RPMI8226 (cell line): ENCODE data around the gene NXPH2.
"Not testable (repeated sequence)": the region's sequence is repeated elsewhere in the genome, so short reads cannot be mapped to it uniquely, and the experiment has no call there.

Experiments used
- DNase-seq: peaks from one replicate; pipeline ENCODE4 v3.0.0-alpha.2; 2015

The NXPH2 gene

DNA sequence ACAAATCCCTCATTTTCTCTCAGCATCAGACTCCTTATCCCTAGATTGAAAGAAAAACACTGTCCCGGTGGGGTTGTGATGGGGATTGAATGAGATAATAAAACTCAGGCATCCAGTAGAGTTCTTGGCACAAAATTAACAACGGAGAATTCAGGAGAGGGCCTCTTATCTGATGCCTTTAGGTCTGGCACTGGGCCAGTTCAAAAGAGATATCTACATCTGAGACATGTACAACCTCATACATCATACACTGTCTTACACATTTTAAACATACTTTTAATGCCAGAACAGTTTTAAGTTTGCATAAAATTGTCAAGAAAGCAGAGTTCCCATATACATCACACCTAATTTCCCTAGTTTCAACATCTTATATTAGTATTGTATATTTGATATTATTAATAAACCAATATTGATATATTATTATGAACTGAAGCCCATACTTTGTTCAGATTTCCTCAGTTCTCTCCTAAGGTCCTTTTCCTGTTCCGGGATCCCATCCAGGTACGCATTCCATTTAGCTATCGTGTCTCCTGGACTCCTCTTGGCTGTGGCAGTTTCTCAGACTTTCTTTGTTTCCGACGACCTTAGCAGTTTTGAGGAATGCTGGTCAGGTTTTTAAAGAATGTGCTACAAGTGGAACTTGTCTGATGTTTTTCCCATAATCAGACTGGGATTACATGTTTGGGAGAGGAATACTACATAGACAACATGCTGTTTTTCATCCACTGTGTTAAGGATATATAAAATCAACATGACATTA, 27.8 kb downstream of the NXPH2 start:
- no peak for DNase-seq

DNA sequence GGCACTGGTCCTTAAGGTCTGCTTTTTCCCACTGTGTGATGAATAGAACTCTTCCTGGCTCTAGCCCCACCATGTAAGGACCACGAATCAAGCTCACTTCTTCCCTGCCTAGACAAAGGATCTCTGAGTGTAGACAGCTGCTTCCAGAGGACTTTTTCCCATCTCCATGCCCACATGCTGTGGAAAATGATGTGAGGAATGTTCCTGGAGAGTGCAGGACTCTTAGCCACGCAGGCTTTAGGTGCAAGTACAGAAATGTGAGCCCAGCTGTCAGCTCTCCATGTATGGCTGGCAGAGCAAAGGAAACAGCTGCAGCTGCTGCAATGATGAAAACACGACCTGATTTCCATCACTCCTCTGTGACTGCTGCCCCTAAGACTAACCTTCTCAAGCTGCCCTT, 35.5 kb downstream of the NXPH2 start:
- DNase-seq: no peak

DNA sequence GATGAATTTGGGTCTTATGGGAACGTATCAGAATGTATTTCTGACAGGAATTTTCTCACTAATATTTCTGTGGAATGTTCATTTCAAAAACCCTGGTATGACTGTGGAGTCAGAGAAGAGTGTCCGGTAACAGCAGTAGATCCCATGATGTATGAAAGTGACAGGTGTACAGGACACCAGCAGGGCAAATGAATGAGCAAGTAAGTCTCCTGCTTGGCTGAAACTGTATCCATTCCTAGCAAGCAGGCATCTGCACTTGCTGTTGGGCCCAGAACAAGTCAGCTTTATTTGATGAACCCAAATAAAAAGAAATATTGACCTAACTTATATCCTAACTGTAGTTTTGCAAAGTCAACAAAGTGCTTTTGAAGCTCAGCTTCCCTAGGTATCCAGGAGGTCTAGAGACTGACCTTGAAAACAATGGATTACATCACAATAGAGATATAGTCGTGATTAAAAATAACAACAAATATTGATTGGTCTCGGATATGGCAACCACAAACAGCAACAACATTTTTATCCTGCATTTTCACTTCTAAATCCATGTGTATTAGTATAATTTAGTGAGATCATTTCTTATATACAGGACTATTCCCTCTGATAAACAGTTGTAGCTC, 37.6 kb downstream of the NXPH2 start:
- no peak for DNase-seq

DNA sequence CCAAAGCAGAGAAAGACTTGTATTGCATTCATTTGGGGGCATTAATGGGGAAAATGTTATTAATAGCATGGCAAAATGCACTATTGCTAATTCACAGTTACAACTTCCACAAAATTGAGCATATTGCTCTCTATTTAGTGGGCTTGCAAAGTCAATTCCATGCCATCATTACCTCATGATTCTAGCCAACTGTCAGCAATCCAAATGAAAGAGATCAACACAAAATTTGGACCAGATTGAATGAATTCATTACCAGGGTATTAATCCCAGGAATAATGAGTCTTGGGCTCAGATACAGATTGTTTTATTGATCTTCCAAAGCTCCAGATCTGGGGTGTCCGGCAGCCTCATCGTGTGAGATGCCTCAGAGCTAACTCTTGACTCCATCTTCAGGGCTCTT, 38.3 kb downstream of the NXPH2 start:
- no peak for DNase-seq

DNA sequence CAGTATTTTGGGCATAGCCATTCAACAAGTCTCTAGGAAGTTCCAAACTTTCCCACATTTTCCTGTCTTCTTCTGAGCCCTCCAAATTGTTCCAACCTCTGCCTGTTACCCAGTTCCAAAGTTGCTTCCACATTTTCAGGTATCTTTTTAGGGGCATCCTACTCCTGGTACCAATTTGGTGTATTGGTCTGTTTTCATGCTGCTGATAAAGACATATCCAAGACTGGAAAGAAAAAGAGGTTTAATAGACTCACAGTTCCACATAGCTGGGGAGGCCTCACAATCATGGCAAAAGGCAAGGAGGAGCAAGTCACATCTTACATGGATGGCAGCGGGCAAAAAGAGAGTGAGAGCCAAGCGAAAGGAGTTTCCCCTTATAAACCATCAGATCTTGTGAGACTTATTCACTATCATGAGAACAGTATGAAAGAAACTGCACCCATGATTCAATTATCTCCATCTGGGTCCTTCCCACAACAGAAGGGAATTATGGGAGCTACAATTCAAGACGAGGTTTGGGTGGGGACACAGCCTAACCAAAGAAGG, 43.1 kb downstream of the NXPH2 start:
- not testable (repeated sequence) for DNase-seq

DNA sequence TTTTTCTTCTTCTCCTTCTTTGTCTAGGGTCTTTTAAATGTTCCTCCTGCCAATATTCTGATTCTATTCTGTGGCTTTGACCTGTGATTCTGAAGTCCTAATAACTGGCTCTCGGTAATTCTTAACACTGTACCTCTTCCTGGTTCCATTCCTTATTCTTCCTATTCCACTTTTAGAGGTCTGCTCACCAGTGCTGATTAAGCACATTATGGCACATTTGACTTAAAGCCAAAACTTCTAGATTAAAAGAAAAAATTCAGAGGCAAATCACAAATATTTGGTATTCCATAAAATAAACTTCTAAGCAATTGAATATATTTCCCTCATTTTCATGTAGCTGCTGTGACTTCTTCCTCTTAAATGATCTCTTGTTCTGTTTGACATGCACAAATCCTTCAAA, 47.5 kb downstream of the NXPH2 start:
- DNase-seq: no peak

DNA sequence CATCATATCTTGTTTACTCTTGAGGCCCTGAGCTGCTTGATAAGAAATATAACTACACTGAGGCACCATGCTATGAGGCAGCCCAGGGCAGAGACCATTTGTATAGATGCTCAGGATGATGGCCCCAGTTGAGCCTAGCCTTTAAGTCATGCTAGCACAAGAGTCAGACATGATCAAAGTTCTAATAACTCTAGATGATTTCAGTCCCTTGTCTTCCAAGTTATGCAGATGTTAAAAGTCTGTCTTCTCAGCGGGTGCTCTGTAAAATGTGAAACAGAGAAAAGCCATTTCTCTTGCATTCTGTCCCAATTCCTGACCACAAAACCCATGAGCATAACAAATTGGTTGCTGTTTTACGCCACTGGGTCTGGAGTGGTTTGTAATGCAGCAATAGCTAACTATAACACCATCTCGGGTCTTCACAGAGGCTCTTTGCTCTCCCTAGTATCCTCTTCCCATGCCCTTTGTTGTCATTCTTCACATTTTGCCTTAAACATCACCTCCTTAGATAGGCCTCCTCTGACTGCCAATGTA, 49.6 kb downstream of the NXPH2 start:
- DNase-seq: no peak

DNA sequence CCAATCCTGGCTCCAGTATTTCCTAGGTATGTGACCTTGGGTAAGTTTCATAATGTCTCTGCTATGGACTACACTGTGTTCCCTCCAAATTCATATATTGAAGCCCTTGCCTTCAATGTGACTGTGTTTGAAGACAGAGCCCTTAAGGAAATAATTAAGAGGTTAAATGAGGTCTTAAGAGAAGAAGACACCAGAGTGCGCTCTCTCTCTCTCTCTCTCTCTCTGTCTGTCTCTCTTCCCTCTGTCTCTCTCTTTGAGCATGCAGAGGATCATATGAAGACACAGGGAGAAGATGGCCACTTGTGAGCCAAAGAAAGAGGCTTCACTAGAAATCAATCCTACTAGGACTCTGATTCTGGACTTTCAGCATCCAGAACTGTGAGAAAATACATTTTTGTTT, 52.2 kb downstream of the NXPH2 start:
- DNase-seq: no peak

DNA sequence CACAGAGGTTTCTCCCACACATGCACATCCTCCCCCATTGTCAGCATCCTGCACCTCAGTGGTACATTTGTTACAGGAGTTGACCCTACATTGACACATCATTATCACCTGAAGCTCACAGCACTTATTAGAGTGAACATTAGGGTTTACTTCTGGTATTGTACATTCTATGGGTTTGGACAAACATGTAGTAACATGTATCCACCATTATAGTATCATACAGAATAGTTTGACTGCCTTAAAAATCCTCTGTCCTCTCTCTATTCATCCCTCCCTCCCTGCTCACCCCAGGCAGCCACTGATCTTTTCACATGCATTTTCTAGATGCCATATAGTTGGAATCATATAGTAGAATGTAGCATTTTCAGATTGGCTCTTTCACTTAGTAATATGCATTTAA, 53.5 kb downstream of the NXPH2 start:
- DNase-seq: no peak

DNA sequence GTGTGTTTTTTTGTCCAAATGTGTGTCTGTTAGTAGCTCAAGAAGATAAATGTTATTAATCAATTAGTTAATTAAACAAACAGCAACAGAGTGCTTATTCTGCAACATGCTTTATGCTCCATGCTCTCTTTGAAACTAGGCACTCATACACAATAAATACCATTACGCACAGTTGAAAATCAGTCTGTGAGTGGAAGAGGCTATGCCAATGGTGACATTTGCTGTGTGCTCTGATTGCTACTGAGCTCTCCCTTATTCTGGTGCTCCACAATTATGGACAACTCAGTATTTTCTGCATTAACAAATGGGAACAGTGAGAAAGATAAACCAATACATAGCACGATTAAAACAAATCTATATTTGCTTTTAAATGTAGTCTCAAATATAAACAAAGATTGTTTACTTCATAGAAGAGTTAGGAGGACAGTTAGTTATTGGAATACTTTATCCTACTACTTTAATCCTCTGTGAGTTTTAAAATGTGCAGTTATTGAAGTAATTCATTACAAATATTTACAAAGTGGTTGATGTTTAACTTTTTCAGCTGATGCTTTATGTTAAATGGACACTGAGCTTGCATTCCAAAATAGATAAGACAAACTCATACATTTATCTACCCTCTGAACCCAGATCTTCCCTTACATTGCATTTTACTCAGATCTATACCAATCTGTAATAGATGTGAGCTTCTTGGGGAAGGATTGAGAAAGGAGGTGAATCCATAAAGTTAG, 55.3 kb downstream of the NXPH2 start:
- no peak for DNase-seq

DNA sequence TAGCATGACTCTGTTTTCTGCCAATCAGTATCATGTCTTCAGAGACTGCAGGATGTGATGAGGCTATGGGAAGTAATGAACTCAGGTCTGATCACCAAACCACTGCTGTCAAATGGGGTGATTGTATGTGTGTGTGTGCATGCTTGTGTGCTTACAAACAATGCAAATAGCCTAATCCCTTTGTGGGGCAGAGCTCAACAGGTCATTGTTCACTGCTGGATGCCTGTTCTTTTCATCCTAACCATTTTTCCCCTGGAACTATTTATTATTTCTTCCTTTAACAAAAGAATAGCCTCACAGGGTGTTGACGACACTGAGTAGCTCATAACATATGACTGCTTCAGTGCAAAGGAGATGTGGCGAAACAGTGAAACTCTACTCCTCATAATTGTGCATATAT, 55.9 kb downstream of the NXPH2 start:
- no peak for DNase-seq

DNA sequence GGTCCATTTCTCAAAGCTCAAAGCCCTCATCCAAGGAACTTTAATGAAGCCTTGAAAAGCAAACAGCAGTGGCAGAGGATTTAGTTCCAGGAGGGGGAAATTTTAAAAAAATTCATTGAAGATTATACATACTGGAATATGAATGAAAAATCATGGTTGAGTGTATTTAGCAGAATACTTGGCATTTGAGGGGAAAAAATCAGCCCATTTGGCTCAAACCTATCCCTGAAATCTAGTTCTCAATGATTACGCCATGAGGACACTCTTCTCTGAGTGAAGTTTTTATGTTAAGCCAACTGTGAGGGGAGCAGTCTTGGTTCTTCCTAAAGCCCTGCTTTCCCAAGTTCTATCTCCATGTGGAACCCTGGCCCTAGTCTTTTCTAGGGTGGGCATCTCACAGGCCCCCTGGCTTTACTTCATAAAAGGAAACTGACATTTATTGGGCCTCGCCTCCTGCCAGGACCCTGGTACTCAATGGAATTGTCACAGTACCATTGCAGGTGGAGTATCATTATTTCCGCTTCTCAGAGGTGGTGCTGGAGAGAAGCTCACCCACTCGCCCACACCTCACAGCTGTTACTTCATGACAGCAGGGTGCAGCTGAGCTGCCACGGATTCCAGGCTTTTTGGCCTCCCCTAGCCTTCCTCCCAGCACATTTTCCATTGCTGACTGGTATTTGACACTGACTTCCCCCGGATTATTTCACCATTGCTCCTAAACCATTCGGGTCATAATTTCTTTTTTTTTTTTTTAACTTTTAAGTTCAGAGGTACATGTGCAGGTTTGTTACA, 56.8 kb downstream of the NXPH2 start:
- no peak for DNase-seq

DNA sequence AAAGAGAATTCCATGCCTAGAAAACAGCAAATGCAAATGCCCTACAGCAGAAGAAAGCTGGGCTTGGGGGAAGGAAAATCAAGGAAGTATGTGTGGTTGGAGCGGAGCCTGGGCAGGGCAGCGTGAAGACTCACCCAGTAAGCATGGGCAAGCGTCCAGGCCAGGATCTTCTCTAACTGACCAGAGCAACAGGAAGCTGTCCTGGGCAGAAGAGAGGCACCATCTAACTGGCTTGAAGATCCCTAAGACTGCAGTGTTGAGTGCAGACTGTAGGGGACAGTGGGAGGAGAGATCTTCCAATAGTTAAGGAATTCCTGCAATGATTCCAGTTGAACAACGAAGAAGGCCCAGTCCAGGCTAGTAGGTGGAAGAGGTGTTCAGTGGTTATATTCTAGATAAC, 57.9 kb downstream of the NXPH2 start:
- no peak for DNase-seq

DNA sequence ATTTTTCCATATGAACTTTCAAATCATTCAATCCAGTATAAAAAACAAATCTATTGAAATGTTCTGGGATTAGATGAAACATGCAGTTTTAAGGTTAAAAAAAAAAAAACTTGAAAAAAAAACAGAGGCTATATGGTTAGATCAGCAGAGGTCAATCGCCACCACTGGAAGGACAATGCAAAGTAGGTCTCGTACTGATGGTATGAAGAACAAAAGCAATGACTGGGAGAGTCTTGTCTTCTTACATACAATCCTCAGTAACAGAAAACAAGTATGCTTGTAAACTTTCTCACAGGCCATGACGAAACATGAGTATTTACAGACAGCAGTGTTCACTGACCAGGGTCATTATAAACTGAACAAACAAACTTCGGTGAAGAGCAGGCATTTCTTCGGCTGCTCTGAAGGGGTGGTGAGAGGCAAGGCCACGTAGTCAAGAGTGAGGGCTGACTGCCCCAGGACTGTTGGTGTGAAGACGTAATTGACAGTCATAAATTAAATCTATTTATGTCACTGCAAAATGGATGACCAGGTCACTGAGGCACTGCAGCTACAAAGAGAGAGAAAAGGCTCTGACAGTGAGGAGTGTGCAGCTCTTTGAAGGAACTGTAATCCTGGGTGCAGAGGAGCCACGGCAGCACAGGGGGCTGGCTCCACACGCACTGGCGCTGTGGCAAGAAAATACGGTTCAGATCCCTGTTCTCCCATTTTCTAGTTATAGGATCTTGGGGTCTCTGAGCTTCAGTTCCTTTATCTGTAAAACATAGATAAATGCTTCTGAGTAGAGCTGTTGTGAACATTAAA, 60.0 kb downstream of the NXPH2 start:
- DNase-seq: no peak

DNA sequence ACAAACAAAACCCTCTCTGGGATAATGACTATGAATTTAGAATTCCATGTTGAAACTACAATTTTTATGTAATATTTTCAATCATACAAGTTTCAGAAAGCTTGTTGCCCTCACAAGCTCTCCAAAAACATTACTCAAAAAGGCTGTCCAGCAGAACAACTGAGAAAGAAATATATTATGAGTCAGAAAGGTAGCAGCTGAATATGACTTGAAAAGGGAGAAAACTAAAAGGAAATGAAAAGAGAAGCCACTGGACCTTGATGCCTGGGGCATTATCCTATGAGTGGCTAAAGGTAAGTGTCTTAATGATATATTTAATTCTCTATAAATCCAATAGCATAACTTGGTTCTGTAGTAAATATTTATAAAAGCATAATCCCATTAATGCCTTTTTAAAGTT, 61.8 kb downstream of the NXPH2 start:
- no peak for DNase-seq

DNA sequence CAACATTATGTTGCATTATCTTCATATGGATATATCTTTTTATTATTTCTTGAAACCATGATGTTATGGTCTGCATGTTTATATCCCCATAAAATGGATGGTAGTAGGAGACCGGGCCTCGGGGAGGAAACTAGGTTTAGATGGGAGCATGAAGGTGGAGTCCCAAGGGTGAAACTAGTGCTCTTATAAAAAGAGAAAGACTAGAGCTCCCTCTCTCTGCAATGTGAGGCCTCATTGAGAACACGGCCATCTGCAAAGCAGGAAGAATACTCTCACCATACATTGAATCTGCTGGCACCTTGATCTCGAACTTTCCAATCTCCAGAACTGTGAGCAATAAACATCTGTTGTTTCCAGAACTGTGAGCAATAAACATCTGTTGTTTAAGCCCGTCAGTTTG, 64.0 kb downstream of the NXPH2 start:
- DNase-seq: no peak

DNA sequence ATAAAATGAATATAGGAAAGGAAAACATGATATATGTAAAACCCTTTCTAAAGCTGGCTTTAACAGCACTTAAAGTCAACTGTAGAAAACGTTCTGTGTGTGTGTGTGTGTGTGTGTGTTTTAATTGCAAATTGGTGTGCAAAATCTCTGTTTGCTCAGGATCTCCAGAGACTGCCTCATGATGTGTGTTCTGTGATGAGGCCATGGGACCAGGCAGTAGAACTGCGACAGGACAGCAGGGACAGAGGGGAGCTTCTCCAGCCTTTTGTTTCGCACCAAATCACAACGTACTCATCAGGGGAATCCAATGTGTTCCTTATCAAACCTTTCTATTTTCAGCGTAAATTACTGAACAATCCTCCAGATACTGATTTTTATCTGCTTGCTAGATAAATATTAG, 66.7 kb downstream of the NXPH2 start:
- DNase-seq: no peak

DNA sequence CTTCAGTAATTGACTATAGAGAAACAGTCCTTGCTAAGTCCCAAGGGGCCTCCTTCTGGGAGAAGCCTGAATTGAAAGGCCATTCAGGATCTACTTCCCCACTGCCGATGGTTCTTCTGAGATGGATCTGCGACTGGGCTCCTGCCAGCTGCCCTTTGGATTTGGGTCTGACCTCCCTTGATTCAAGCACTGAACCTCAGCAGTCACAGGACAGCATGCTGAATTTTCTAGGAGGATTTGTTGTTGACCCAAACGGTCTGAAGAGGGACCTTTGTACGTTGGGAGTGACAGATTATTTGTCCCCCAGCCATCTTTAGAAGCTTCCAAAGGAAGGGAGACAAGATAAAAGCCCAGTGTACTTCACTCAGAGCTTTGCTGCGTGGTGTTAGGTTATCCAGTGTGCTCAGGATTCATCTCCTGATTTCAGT, 67.1 kb downstream of the NXPH2 start:
- no peak for DNase-seq

DNA sequence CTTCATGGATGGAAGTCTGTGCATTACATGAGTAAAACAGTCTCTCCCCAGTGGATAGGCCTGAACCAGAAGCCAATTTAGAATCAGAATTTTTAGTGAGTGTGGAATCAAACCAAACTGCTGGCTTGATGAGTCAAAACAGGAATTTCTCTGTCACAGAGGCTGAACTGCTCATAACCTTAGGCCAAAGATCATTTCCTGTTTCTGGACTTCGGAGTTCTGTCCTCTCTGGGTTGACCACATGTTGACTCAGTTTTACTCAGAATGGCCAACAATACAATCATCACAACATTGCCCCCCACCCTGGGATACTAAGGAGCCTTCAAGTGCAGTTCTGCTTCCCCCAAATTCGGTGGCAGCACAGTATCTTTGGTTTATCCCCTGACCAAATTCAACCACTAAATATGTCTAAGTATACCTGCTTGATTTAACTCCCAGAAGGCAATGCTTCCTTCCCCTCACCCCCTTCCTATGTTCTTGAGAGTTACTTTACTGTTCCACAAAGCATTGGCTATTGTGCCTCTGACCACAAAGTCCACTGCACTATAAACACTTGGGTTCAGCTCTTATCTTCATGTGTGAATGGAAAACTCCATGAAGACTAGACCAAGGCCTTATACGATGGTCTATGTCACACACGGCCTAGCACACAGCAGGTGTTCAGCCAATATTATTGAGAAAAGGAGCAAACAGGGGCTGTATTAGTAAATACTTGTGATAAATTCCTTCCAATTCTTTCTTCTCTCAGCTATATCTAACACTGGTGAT, 67.8 kb downstream of the NXPH2 start:
- DNase-seq: no peak

DNA sequence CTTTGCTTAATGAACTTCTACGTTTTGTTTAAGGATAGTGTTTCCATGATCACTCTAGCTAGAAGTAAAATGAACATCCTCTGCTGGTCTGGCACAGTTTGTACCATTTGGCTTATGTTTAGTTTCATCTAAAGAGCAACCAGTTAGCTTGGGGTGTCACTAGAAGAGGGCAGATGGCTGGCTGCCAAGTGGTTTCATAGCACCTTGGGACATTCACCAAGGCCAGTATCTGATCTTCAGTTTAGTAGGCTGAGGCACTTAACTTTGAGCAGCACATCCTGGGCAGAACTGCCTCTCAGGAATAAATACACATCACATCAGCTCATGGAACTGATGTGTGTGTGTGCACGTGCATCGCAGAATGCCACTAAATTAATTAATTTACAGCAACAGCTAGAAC, 68.4 kb downstream of the NXPH2 start:
- no peak for DNase-seq

DNA sequence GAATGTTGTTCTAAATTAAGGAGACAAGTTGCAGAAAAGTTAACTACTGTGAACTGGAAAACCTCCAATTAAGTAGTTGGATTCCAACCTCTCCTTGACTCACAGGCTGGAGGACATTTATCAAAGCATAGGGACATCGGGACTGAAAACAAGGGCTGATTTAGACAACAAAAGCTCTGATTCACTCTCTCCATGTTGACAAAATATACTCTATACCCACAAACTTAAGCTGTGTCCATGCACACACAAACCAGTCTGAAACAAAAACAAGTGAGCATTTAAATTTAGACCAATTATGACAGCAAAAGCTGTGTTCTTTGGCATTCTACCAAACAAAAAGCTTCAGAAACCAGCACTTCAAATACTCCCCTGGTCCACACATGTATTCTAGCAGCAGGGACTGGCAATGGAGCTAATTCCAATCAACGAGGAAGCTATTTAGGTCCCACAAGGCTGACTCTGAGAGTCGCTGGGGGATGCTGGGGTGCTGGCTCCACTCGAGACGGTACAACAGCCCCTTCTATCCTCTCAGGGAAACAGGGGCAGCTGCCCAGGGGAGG, 71.4 kb downstream of the NXPH2 start:
- no peak for DNase-seq
